DND-41 (cell line): ENCODE results near the gene NF1.

ENCODE experiments used
- EZH2 ChIP-seq: IDR thresholded peaks from 3 replicates; pipeline ENCODE4 v1.6.1; 2012; ENCODE audit warnings: borderline replicate concordance, low read depth, mild to moderate bottlenecking, moderate library complexity, low read length, inconsistent platforms; ENCODE audit not compliant: severe bottlenecking
- TF ChIP-seq, protein P1 (sequence below): IDR thresholded peaks from 2 replicates; pipeline ENCODE4 v1.5.1; 2012; ENCODE audit warnings: borderline replicate concordance, low read length, moderate library complexity, mild to moderate bottlenecking; ENCODE audit not compliant: poor library complexity, severe bottlenecking; ENCODE audit errors: extremely low read depth

DNA sequence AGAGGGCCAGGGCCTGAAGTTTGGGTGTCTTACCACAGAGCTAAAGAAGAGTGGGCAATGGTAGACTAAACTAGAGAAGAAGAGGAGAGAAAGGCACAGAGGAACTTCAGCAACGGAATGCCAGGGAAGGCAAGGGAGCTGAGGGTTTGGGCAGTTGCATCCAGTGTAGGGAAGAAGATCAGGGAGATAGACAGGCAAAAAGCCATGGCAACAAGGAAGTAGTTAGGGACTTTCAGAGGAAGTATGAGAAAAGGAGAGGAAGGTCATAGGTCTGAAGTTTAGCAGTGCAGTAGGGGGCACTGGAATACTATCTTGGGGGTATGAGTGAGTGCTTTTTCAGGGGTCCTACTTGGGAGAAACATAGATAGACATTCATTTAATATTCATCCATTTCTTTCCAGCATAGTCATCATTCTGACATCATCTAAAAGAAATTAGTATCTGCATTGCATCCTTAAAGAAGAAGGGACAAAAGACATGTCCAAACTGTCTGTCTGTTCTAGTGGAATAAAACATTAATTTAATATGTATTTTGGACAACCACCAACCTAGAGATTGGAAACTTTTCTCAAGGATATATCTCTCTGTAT is 2.2 kb upstream of the NF1 start:
- TF ChIP-seq, protein P1, sequence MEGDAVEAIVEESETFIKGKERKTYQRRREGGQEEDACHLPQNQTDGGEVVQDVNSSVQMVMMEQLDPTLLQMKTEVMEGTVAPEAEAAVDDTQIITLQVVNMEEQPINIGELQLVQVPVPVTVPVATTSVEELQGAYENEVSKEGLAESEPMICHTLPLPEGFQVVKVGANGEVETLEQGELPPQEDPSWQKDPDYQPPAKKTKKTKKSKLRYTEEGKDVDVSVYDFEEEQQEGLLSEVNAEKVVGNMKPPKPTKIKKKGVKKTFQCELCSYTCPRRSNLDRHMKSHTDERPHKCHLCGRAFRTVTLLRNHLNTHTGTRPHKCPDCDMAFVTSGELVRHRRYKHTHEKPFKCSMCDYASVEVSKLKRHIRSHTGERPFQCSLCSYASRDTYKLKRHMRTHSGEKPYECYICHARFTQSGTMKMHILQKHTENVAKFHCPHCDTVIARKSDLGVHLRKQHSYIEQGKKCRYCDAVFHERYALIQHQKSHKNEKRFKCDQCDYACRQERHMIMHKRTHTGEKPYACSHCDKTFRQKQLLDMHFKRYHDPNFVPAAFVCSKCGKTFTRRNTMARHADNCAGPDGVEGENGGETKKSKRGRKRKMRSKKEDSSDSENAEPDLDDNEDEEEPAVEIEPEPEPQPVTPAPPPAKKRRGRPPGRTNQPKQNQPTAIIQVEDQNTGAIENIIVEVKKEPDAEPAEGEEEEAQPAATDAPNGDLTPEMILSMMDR: peak; percentile 27
- no peak for TF ChIP-seq EZH2
